Progenitor cell of endocrine pancreas (in vitro differentiated cells): ENCODE measurements around the gene GULP1. TPM values are rescaled to one million over a fixed set of nuclear protein-coding genes. Genes with fewer than 3 reads are reported as not detected.

Source experiments
- DNase-seq: peaks from one replicate; pipeline ENCODE4 v3.0.0; 2021; ENCODE audit warnings: low spot score; ENCODE audit not compliant: unreplicated experiment
- H3K27ac Mint-ChIP-seq: 2 replicates; pipeline ENCODE4 v1.8.0; 2021; ENCODE audit warnings: mild to moderate bottlenecking, moderate library complexity, mixed read lengths
- H3K27me3 Mint-ChIP-seq: 2 replicates; pipeline ENCODE4 v1.8.0; 2021; ENCODE audit warnings: mixed read lengths
- H3K36me3 Mint-ChIP-seq: 2 replicates; pipeline ENCODE4 v1.8.0; 2022; ENCODE audit warnings: mixed read lengths; ENCODE audit not compliant: insufficient read depth
- H3K4me1 Mint-ChIP-seq: 2 replicates; pipeline ENCODE4 v1.8.0; 2021; ENCODE audit warnings: low read depth, mixed read lengths
- H3K4me3 Mint-ChIP-seq: 2 replicates; pipeline ENCODE4 v1.8.0; 2021; ENCODE audit warnings: low read depth, mild to moderate bottlenecking, moderate library complexity, mixed read lengths
- H3K9me3 Mint-ChIP-seq: 2 replicates; pipeline ENCODE4 v1.8.0; 2021; ENCODE audit warnings: low read depth, mixed read lengths
- CTCF ChIP-seq: fragments of 200-600 bp; sonication (generic); IDR thresholded peaks from one replicate; pipeline ENCODE4 v1.5.0; 2021; ENCODE audit warnings: antibody characterized with exemption, mild to moderate bottlenecking; ENCODE audit not compliant: unreplicated experiment
- total RNA-seq: library from RNA; stranded (reverse); gene quantifications from 2 replicates; pipeline ENCODE4 v1.2.1, GENCODE V29; 2021

Gene GULP1
- total RNA-seq, 1 donor from 2014 or later, result 39.4 TPM

- TF ChIP-seq CTCF, result no peak
- Mint-ChIP-seq H3K27ac (peak overlapping the region; percentile 33), H3K36me3 (no peaks in the 10 kb centered on the region), H3K4me3 (no peak overlapping the region), H3K27me3 (no peaks in the 10 kb centered on the region), H3K4me1 (peaks cover 15% of the 10 kb centered on the region), H3K9me3 (no peaks in the 10 kb centered on the region)
- no peak for DNase-seq
Measured at GRCh38 chr2:188306271-188306670, 14.6 kb downstream of the GULP1 start.

GRCh38 chr2:188307850-188308283 lies 16.2 kb downstream of the GULP1 start:
- Mint-ChIP-seq H3K9me3 (peaks cover 4% of the 10 kb centered on the region), H3K4me1 (peaks cover 15% of the 10 kb centered on the region), H3K4me3 (no peak overlapping the region), H3K27ac (no peak overlapping the region), H3K36me3 (peaks cover 3% of the 10 kb centered on the region), H3K27me3 (no peaks in the 10 kb centered on the region)
- no peak for DNase-seq
- TF ChIP-seq CTCF, result no peak

- Mint-ChIP-seq H3K4me1 (peaks cover 10% of the 10 kb centered on the region), H3K27me3 (no peaks in the 10 kb centered on the region), H3K27ac (no peak overlapping the region), H3K9me3 (peaks cover 10% of the 10 kb centered on the region), H3K4me3 (no peak overlapping the region), H3K36me3 (peaks cover 9% of the 10 kb centered on the region)
- DNase-seq, result no peak
- TF ChIP-seq CTCF, result no peak
Measured at GRCh38 chr2:188308483-188308882, 16.8 kb downstream of the GULP1 start.

- H3K9me3 Mint-ChIP-seq, result peaks cover 10% of the 10 kb centered on the region
- DNase-seq, result no peak
- H3K27ac Mint-ChIP-seq, result no peak overlapping the region
Measured at GRCh38 chr2:188309364-188309763, 17.7 kb downstream of the GULP1 start.

GRCh38 chr2:188314314-188315054 lies 22.8 kb downstream of the GULP1 start:
- Mint-ChIP-seq H3K9me3 (peaks cover 10% of the 10 kb centered on the region), H3K4me1 (peaks cover 2% of the 10 kb centered on the region), H3K36me3 (peaks cover 12% of the 10 kb centered on the region), H3K27me3 (no peaks in the 10 kb centered on the region), H3K27ac (peak overlapping the region; percentile 29), H3K4me3 (no peak overlapping the region)
- DNase-seq, result no peak
- no peak for TF ChIP-seq CTCF

More at GRCh38 chr2:188309364-188309763, 17.7 kb downstream of the GULP1 start:
- H3K4me3 Mint-ChIP-seq, result no peak overlapping the region
- no peaks in the 10 kb centered on the region for H3K27me3 Mint-ChIP-seq
- peaks cover 5% of the 10 kb centered on the region for H3K4me1 Mint-ChIP-seq
- no peak for TF ChIP-seq CTCF
- peaks cover 11% of the 10 kb centered on the region for H3K36me3 Mint-ChIP-seq
